ENCODE measurements around the gene TFF1.

Gene TFF1

DNA sequence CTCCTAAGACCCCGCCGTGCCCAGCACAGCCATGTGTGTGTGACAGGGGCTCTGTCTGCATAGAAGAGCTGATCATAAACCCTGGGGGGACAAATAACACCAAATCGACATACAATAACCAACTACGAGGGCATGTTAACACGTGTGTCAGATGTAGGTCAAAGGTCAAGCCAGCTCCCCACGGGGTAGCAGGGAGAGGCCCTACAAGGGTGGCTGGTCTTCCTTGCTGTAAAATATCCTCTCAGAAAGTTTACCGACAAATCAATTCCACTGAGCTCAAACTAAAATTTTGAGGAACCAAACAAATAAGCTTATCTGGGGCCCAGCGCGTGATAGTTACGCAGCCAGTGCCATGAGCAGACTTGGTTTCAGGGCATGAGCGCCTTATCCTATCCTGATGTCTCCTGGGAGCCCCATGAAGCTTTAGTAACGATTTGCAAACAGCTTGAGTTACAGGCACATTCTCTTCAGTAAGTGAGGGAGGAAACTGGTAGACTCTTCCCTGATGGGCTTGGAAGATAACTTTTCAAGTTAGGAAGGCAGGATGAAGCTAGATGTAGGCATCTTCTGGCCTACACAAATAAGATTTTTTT, 32.2 kb upstream of the TFF1 start:
- DNase-seq (ENCODE audit: low read depth in 1 of 2, low spot score in 1 of 2), result no peak

DNA sequence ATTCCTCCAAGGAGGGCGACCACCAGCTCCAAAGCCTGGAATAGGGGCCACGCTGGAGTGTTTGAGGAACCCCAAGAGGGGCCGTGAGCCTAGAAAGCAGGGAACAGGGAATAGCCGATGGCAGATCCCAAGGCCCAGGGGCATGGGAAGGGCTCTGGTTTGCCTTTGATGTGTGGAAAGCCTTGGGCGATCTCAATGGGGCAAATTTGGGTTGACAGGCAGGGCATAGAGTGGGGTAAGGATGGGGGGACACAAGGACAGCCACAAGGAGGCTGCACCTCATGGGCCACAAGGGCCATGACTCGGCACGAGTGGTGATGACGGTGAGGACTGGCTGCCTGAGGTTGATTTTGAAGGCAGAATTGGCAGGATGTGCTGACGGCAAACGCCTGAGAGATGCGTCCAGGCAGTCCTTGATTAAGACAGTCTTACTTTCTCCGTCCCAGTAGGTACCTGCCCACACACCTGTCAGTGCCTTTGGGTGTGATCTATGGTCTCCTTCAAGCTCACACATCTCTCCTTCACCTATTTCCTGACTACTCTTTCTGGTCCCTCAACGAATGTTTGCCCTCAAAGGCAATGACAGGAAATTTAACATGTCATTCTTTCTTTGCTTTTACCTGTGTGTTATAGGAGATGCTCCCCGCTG, 31.5 kb upstream of the TFF1 start:
- no peak for DNase-seq (ENCODE audit: low read depth in 1 of 2, low spot score in 1 of 2)

- no peak for DNase-seq (ENCODE audit: low read depth in 1 of 2, low spot score in 1 of 2)
These were observed 30.7 kb upstream of the TFF1 start for GRCh38 chr21:42396799-42397745.

DNA sequence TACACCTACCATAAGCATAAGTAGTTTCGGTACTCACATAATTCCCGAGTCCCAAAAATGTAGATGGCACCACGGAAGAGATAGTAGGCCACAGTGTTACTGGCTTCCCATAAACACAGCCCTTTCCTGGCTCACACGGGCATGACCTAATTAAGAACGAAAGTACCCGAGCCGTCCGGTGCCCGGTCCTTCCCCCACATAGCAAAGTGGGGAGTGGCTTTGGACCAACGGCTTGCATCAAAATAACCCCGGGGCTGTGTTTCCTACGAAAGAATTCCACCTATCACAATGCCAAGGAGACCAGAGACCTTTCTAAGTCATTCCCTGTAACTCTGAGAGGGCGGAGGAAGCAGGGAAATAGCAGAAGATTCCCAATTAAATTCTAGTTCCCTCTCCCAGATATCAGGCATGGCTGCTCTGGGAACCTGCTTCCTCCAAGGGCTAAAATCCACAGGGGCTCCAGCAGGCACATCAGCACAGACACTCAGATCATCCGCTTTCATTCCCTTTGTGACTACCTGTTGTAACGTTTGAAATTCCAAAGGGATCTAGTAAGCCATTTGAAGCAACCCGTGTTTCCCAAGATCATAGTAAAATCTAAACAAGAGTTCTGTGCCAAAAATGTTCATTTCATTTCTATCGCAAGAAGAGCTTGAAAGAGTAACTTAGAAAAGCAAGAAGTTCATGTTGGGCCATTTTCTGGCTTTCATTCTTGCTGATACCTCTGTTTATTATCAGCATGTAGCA, 29.7 kb upstream of the TFF1 start, which contains the start of gene TMPRSS3:
Gene TMPRSS3 (minus strand): TSS at position 148 of the 747 bp plus-strand sequence. CDS start 635 bp downstream, outside the sequence.
- no peak for DNase-seq (ENCODE audit: low read depth in 1 of 2, low spot score in 1 of 2)

- DNase-seq (ENCODE audit: low read depth in 1 of 2, low spot score in 1 of 2), result no peak
These were observed 29.0 kb upstream of the TFF1 start for GRCh38 chr21:42395302-42395701.

DNA sequence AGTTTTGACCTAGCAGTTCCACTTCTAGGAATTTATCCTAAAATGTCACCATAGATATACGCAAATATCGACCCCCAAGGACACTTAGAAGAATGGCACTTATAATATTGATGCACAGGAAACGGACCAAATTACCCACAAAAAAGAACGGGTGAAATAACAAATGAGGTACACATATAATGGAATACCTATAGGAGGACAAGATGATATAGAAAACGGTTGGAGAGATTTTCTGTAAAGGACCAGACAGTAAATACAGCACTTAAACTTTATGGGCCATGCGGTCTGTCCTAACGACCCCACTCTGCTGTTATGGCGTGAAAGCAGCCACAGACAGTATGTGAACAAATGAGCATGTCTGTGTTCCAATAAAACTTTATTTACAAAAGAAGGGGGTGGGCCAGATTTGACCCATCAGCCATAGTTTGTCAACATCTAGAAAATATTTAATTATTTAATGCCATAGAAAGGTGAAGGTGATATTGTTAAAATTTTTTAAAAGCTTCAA, 27.2 kb upstream of the TFF1 start:
- no peak for DNase-seq (ENCODE audit: low read depth in 1 of 2, low spot score in 1 of 2)

DNA sequence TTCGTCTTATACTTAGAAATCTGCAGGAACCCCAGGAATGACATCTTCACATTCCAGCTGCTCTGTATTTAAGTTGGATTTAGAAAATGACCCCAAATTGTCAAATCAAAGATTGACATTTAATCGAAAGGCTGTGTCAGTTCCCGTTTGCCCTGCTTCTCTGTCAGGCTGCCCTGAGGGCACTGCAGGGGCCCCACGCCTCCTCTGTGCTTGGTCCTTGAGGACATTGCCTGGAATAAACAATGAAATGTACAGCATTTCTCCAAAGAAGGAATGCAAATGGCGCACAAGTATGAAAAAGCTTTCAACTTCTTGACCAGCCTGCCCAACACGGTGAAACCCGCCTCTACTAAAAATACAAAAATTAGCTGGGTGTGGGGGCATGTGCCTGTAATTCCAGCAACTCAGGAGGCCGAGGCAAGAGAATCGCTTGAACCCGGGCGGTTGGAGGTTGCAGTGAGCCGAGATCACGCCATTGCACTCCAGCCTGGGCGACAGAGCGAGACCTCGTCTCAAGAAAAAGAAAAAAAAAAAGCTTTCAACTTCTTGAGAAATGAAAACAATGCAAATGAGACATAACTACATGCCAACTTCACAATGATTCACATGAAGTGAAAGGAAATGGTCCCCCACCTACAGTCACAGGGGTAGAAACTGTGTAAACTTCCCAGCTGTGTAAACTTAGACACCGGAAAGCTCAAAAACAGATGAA, 26.6 kb upstream of the TFF1 start:
- DNase-seq (ENCODE audit: low read depth in 1 of 2, low spot score in 1 of 2), result peak in 1 of 2 donors; percentile 49

DNA sequence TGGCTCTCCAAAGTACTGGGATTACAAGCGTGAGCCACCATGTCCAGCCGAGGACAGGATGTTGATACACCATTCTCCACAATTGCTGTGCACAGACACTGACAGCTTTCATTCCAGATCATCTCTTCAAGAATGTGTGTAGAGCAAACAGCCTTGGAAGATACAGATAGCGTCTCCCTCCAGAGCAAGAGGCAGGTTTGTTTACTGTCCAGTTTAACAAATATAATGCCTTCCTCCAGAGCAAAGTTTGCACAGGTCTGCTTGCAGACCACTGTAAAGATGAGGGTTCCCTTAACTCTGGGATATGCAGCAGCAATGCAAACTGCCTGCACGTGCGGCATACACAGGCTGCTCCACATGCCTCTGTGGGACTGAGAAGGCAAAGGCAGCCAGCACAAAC, 25.0 kb upstream of the TFF1 start:
- no peak for DNase-seq (ENCODE audit: low read depth in 1 of 2, low spot score in 1 of 2)

DNA sequence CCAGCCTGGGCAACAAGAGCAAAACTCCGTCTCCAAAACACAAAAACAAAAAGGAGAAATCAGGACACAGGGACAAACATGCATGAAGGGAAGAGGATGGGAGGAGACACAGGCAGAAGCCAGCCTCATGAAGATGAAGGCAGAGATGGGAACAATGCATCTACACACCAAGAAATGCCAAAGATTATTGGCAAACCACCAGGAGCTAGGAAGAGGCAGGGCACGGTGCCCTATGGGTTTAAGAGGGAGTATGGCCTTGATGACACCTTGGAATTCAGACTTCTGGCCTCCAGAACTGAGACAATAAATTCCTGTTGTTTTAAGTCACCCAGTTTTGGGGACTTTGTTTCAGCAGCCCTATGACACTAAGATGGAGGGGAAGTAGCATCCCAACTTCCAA, 24.4 kb upstream of the TFF1 start:
- DNase-seq (ENCODE audit: low read depth in 1 of 2, low spot score in 1 of 2), result no peak

GRCh38 chr21:42390193-42390592, 23.9 kb upstream of the TFF1 start:
- DNase-seq (ENCODE audit: low read depth in 1 of 2, low spot score in 1 of 2), result no peak

GRCh38 chr21:42389449-42389835, 23.1 kb upstream of the TFF1 start:
- no peak for DNase-seq (ENCODE audit: low read depth in 1 of 2, low spot score in 1 of 2)

- DNase-seq (ENCODE audit: low read depth in 1 of 2, low spot score in 1 of 2), result no peak
These were observed 22.6 kb upstream of the TFF1 start for GRCh38 chr21:42388740-42389448.

- DNase-seq (ENCODE audit: low read depth in 1 of 2, low spot score in 1 of 2), result no peak
These were observed 21.6 kb upstream of the TFF1 start for GRCh38 chr21:42387843-42388340.

GRCh38 chr21:42387164-42387563, 20.8 kb upstream of the TFF1 start:
- DNase-seq (ENCODE audit: low read depth in 1 of 2, low spot score in 1 of 2), result no peak

GRCh38 chr21:42386034-42386591, 19.8 kb upstream of the TFF1 start:
- DNase-seq (ENCODE audit: low read depth in 1 of 2, low spot score in 1 of 2), result no peak

DNA sequence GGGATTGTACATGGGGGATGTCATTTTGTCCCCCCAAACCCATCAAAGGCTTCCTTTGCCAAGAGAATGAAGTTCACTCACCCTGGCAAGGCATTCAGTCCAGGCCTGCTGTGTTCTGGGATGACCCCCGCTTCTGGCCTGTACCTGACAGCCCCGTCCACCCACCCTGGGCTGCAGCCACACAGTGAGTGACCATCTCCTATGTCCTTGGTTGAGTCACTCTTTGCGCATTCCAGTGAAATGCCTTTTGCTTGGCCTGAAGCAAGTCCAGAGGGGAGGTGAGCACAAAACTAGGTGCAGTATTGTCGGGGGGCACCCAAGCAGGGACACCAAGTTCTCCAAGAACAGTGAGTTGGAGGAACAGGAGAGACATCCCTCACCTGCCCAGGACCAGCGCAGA, 19.3 kb upstream of the TFF1 start:
- DNase-seq (ENCODE audit: low read depth in 1 of 2, low spot score in 1 of 2), result no peak

GRCh38 chr21:42384989-42385388, 18.7 kb upstream of the TFF1 start:
- no peak for DNase-seq (ENCODE audit: low read depth in 1 of 2, low spot score in 1 of 2)

GRCh38 chr21:42384156-42384945, 18.0 kb upstream of the TFF1 start:
- DNase-seq (ENCODE audit: low read depth in 1 of 2, low spot score in 1 of 2), result no peak

DNA sequence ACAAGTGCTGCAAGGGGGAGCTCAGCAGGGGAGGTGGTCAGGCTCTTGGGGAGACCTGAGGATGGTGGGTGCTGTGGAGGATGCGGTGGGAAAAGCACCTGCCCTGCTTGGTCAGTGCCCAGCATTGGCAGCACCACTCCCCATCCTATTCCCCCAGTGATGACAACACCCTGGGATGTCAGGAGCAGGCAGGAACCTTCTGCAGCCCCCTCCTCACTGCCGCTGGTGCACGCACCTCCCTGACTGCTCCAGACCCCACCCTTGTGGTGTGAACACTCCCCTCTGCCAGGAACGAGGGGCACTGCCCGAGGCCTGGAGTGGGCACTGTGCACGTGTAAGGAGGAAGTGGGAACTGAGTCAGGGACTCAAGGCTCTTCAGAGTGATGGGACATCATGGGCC, 17.0 kb upstream of the TFF1 start:
- DNase-seq (ENCODE audit: low read depth in 1 of 2, low spot score in 1 of 2), result no peak

Measured in activated CD4-positive, alpha-beta T cell treated with anti-CD3 and anti-CD28 coated beads, Interleukin-2, amount 50 U/mL, for 24 hours (primary cell).